GM12878 (cell line): ENCODE data around the gene CSTA. TPM values are rescaled to one million over a fixed set of nuclear protein-coding genes. Genes with fewer than 3 reads are reported as not detected.

Experiments
- ATAC-seq: fragments of 200-7000 bp; cut with Tn5 transposase; 3 replicates; pipeline ENCODE4 v1.9.1; 2020; ENCODE audit warnings: mild to moderate bottlenecking, moderate library complexity
- BruUV-seq: library from RNA; stranded (reverse); fragments of 400-500 nt; replicated peaks from 2 replicates; lab custom pipeline; 2021; lab: Mats Ljungman, UMichigan
- CTCF ChIA-PET: fragments of 300-600 bp; sonication (Branson Sonifier 250); formaldehyde crosslinking; extraction: SDS; loops from one replicate; lab custom pipeline; 2021; ENCODE audit warnings: inconsistent platforms; lab: Yijun Ruan, JAX
- POLR2A ChIA-PET: fragments of 350-600 bp; formaldehyde crosslinking; extraction: SDS; loops from one replicate; lab custom pipeline; 2021; ENCODE audit warnings: inconsistent platforms; lab: Charles Lee
- RAD21 ChIA-PET: fragments of 300-600 bp; sonication (Branson Sonifier 250); formaldehyde crosslinking; loops from one replicate; lab custom pipeline; 2023; ENCODE audit warnings: antibody characterized with exemption; ENCODE audit not compliant: unreplicated experiment; lab: Charles Lee
- SMC1A ChIA-PET: fragments of 300-600 bp; sonication (Branson Sonifier 250); formaldehyde crosslinking; loops from one replicate; lab custom pipeline; 2023; ENCODE audit not compliant: unreplicated experiment, uncharacterized antibody; lab: Charles Lee
- DNase-seq: peaks from one replicate; pipeline ENCODE4 v3.0.0-alpha.2; 2011; ENCODE audit warnings: low read depth, low spot score
- FAIRE-seq: peaks from 3 replicates; lab custom pipeline; 2011; peaks lifted over from hg19 to GRCh38; lab: Jason Lieb, UNC
- H2AFZ ChIP-seq: 2 replicates; pipeline ENCODE4 v1.6.0; 2011; ENCODE audit warnings: low read depth, low read length, control low read depth; ENCODE audit not compliant: control insufficient read depth
- H3K27ac ChIP-seq: 2 replicates; pipeline ENCODE4 v1.5.1; 2011; ENCODE audit warnings: control low read depth; ENCODE audit not compliant: control insufficient read depth, insufficient read depth
- H3K27me3 ChIP-seq, 2 experiments: replicated peaks in 1 of 2; 2 replicates each; pipeline versions ENCODE4 v1.6.0 to v1.6.1; 2011; ENCODE audit warnings: low read length in 1 of 2; ENCODE audit not compliant: control insufficient read depth in 2 of 2, insufficient read depth in 2 of 2
- H3K36me3 ChIP-seq, 2 experiments: 2 replicates each; pipeline ENCODE4 v1.5.1; 2011; ENCODE audit warnings: low read length in 1 of 2; ENCODE audit not compliant: control insufficient read depth in 2 of 2, insufficient read depth in 2 of 2
- H3K4me1 ChIP-seq: 2 replicates; pipeline ENCODE4 v1.6.1; 2011; ENCODE audit warnings: mild to moderate bottlenecking, low read length, moderate library complexity, mixed read lengths; ENCODE audit not compliant: control insufficient read depth, insufficient read depth
- H3K4me2 ChIP-seq: 2 replicates; pipeline ENCODE4 v1.6.0; 2011; ENCODE audit warnings: control low read depth; ENCODE audit not compliant: control insufficient read depth, insufficient read depth
- H3K4me3 ChIP-seq: fragments of 200-600 bp; sonication (generic); 2 replicates; pipeline ENCODE4 v1.5.1; 2016
- H3K79me2 ChIP-seq: 2 replicates; pipeline ENCODE4 v1.6.0; 2011; ENCODE audit warnings: low read length; ENCODE audit not compliant: control insufficient read depth, insufficient read depth
- H3K9ac ChIP-seq: 2 replicates; pipeline ENCODE4 v1.8.0; 2011; ENCODE audit warnings: low read length, control low read depth, mixed read lengths; ENCODE audit not compliant: control insufficient read depth, insufficient read depth
- H3K9me3 ChIP-seq: replicated peaks from 3 replicates; pipeline ENCODE4 v1.5.1; 2011; ENCODE audit warnings: mild to moderate bottlenecking, low read length; ENCODE audit not compliant: control insufficient read depth, insufficient read depth
- H4K20me1 ChIP-seq: 2 replicates; pipeline ENCODE4 v1.6.0; 2011; ENCODE audit not compliant: control insufficient read depth, insufficient read depth
- CREB1 ChIP-seq: IDR thresholded peaks from 2 replicates; pipeline ENCODE4 v1.6.1; 2012; ENCODE audit warnings: low read depth, mild to moderate bottlenecking, inconsistent platforms
- FOXM1 ChIP-seq: IDR thresholded peaks from 2 replicates; pipeline ENCODE4 v1.6.1; 2012; ENCODE audit warnings: low read depth, mild to moderate bottlenecking, inconsistent platforms, low read length, moderate library complexity
- JUNB ChIP-seq: IDR thresholded peaks from 2 replicates; pipeline ENCODE4 v1.6.1; 2016; ENCODE audit warnings: antibody characterized with exemption, mild to moderate bottlenecking
- MXI1 ChIP-seq: fragments of 150-350 bp; IDR thresholded peaks from 2 replicates; pipeline ENCODE4 v1.6.1; 2011; ENCODE audit warnings: low read depth, mild to moderate bottlenecking, inconsistent platforms, low read length, improper control_type of control experiment
- NFYB ChIP-seq: IDR thresholded peaks from 2 replicates; pipeline ENCODE4 v1.6.1; 2011; ENCODE audit warnings: low read depth, mild to moderate bottlenecking, low read length, improper control_type of control experiment, moderate library complexity; ENCODE audit not compliant: insufficient read depth
- NRF1 ChIP-seq: conservative IDR thresholded peaks from 2 replicates; pipeline ENCODE4 v1.6.1; 2011; ENCODE audit warnings: mild to moderate bottlenecking, low read depth, low read length, improper control_type of control experiment
- RELA ChIP-seq: fragments of 450-650 bp; IDR thresholded peaks from 2 replicates; pipeline ENCODE4 v1.8.0; 2014; ENCODE audit warnings: borderline replicate concordance; ENCODE audit not compliant: partially characterized antibody
- RFX5 ChIP-seq: IDR thresholded peaks from 2 replicates; pipeline ENCODE4 v1.6.1; 2011; ENCODE audit warnings: low read depth, low read length, improper control_type of control experiment
- RUNX3 ChIP-seq: IDR thresholded peaks from 2 replicates; pipeline ENCODE4 v1.6.1; 2012; ENCODE audit warnings: low read length, inconsistent platforms
- SP1 ChIP-seq: IDR thresholded peaks from one replicate; pipeline ENCODE4 v1.6.1; 2011; ENCODE audit warnings: low read depth, low read length
- SREBF1 ChIP-seq: IDR thresholded peaks from 2 replicates; pipeline ENCODE4 v1.6.1; 2012; ENCODE audit warnings: mild to moderate bottlenecking, low read length
- WGBS: methylation state at CpG from one replicate; pipeline ENCODE4 v1.1.6; 2016; ENCODE audit warnings: low lambda C conversion rate; ENCODE audit not compliant: insufficient replicate concordance, insufficient coverage; ENCODE audit errors: missing lambda C conversion rate; 5-methylcytosine and 5-hydroxymethylcytosine counted together
- in situ Hi-C: fragments of 300-500 bp; cut with MboI; formaldehyde crosslinking; loops from 9 replicates; pipeline ENCODE4 v1.14.3; 2018; ENCODE audit warnings: mixed read lengths
- intact Hi-C: fragments of 100-400 bp; cut with micrococcal nuclease; formaldehyde crosslinking; loops from one replicate; pipeline ENCODE4 v1.14.2; 2022; ENCODE audit not compliant: unreplicated experiment
- polyA plus RNA-seq, 11 experiments: library from polyadenylated mRNA; depleted of rRNA in 4 of 11; unstranded in 6 of 11; stranded (reverse) in 5 of 11; fragments of >200 nt; fragmentation: Nextera tagmentation in 4 of 11; fragmentation: Illumina TruSeq in 1 of 11; extraction: Ambion mirVana in 4 of 11; extraction: Trizol in 1 of 11; gene quantifications; 1 replicate in 1 of 11; 2 replicates in 10 of 11; pipeline versions ENCODE4 v1.2.1 to v1.2.3, GENCODE V29; 2011 to 2016; ENCODE audit warnings: inconsistent platforms in 2 of 11, missing spikeins in 2 of 11, low read depth in 1 of 11
- total RNA-seq, 4 experiments: library from RNA; depleted of rRNA in 3 of 4; stranded (reverse); fragments of >200 nt in 3 of 4; fragmentation: Illumina TruSeq in 1 of 4; extraction: Trizol in 1 of 4; gene quantifications; 2 replicates each; pipeline versions ENCODE4 v1.2.1 to v1.2.3, GENCODE V29; 2013 to 2021
- TF ChIP-seq, protein P1 (sequence below): fragments of 450-650 bp; IDR thresholded peaks from 2 replicates; pipeline ENCODE4 v1.6.1; 2016; ENCODE audit warnings: mild to moderate bottlenecking, moderate library complexity, borderline replicate concordance

CSTA gene
- total and polyA plus RNA-seq, 10 of the 15 experiments (the other 5 are each of a cell fraction or from before 2014, with no cell fraction given): 1.8 to 6.7 (median 3.4) TPM

GRCh38 chr3:122312826-122313225, 12.2 kb upstream of the CSTA start:
- DNase-seq (no peak), ATAC-seq (no peak), FAIRE-seq (no peak)
- ChIA-PET POLR2A (interaction anchor here (0.6 to 1.3 kb wide), 4 partner anchors 10 to 272 kb away, joined by 4 to 5 read pairs (median 4); partner anchors contain the start of gene CSTA), RAD21 (interaction anchor here (0.6 to 0.7 kb wide), 3 partner anchors 9 to 119 kb away, joined by 3 read pairs; no protein-coding TSS in a partner anchor), SMC1A (interaction anchor here (1.0 to 2.1 kb wide), 6 partner anchors 9 to 57 kb away, joined by 3 to 9 read pairs (median 6); partner anchors contain the start of gene CSTA), CTCF (interaction anchor here (1.2 kb wide), 1 partner anchor 49 kb away, joined by 3 read pairs; no protein-coding TSS in a partner anchor)
- intact Hi-C loops: no loop called here
- in situ Hi-C loops: no loop called here
- Histone ChIP-seq H3K27me3 (no peaks in the 10 kb centered on the region), H3K27ac (no peak overlapping the region), H4K20me1 (no peaks in the 10 kb centered on the region), H3K36me3 (no peaks in the 10 kb centered on the region), H3K9ac (no peak overlapping the region), H3K4me1 (peaks cover 2% of the 10 kb centered on the region; the same call in 1 of the 2 replicates), H3K9me3 (no peaks in the 10 kb centered on the region), H3K4me3 (no peak overlapping the region), H2AFZ (no peak overlapping the region; the same call in 1 of the 2 replicates), H3K79me2 (no peaks in the 10 kb centered on the region), H3K4me2 (no peak overlapping the region)
- BruUV-seq: no TSS peak
- TF ChIP-seq NRF1 (no peak), RUNX3 (0 out of 2 replicates have a peak, but pooled peaks have one; percentile 11)

GRCh38 chr3:122313281-122313680, 11.8 kb upstream of the CSTA start:
- Histone ChIP-seq H3K27me3 (no peaks in the 10 kb centered on the region), H2AFZ (no peak overlapping the region; the same call in 1 of the 2 replicates), H3K4me1 (no peaks in the 10 kb centered on the region), H4K20me1 (no peaks in the 10 kb centered on the region), H3K9me3 (no peaks in the 10 kb centered on the region), H3K4me2 (no peak overlapping the region), H3K79me2 (no peaks in the 10 kb centered on the region), H3K36me3 (no peaks in the 10 kb centered on the region), H3K27ac (no peak overlapping the region), H3K9ac (no peak overlapping the region), H3K4me3 (no peak overlapping the region)
- ChIA-PET POLR2A (interaction anchor here (1.3 kb wide), 1 partner anchor 9 kb away, joined by 5 read pairs; no protein-coding TSS in a partner anchor), CTCF (interaction anchor here (0.7 to 1.2 kb wide), 2 partner anchors 9 to 50 kb away, joined by 3 to 4 read pairs; no protein-coding TSS in a partner anchor), SMC1A (interaction anchor here (1.0 to 2.1 kb wide), 8 partner anchors 8 to 58 kb away, joined by 3 to 9 read pairs (median 6); partner anchors contain the start of gene CSTA), RAD21 (interaction anchor here (0.6 to 0.7 kb wide), 2 partner anchors 9 to 317 kb away, joined by 3 read pairs; no protein-coding TSS in a partner anchor)
- intact Hi-C loops (no loop called here), in situ Hi-C loops (no loop called here)
- 85% methylated on average over 3 of the region's 3 CpGs for WGBS
- BruUV-seq: no TSS peak
- no peak for DNase-seq
- FAIRE-seq: peak; percentile 23
- ATAC-seq: no peak
- no peak for TF ChIP-seq MXI1
- no peak for TF ChIP-seq SP1
- TF ChIP-seq FOXM1: no peak
- no peak for TF ChIP-seq CREB1
- no peak for TF ChIP-seq RELA
- TF ChIP-seq RFX5: no peak
- no peak for TF ChIP-seq NFYB
- TF ChIP-seq, protein P1, sequence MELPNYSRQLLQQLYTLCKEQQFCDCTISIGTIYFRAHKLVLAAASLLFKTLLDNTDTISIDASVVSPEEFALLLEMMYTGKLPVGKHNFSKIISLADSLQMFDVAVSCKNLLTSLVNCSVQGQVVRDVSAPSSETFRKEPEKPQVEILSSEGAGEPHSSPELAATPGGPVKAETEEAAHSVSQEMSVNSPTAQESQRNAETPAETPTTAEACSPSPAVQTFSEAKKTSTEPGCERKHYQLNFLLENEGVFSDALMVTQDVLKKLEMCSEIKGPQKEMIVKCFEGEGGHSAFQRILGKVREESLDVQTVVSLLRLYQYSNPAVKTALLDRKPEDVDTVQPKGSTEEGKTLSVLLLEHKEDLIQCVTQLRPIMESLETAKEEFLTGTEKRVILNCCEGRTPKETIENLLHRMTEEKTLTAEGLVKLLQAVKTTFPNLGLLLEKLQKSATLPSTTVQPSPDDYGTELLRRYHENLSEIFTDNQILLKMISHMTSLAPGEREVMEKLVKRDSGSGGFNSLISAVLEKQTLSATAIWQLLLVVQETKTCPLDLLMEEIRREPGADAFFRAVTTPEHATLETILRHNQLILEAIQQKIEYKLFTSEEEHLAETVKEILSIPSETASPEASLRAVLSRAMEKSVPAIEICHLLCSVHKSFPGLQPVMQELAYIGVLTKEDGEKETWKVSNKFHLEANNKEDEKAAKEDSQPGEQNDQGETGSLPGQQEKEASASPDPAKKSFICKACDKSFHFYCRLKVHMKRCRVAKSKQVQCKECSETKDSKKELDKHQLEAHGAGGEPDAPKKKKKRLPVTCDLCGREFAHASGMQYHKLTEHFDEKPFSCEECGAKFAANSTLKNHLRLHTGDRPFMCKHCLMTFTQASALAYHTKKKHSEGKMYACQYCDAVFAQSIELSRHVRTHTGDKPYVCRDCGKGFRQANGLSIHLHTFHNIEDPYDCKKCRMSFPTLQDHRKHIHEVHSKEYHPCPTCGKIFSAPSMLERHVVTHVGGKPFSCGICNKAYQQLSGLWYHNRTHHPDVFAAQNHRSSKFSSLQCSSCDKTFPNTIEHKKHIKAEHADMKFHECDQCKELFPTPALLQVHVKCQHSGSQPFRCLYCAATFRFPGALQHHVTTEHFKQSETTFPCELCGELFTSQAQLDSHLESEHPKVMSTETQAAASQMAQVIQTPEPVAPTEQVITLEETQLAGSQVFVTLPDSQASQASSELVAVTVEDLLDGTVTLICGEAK: no peak
- no peak for TF ChIP-seq JUNB
- TF ChIP-seq SREBF1: no peak
